GM19463 (cell line): ENCODE results near the gene RER1.
A peak's percentile ranks its signal among the peaks of the same experiment; 100 is the strongest.

Experiments used
- ATAC-seq: cut with Tn5 transposase; IDR thresholded peaks from one replicate; pipeline ENCODE4 v1.9.1; 2021; ENCODE audit warnings: mild to moderate bottlenecking, moderate library complexity; ENCODE audit not compliant: unreplicated experiment

The RER1 gene

DNA sequence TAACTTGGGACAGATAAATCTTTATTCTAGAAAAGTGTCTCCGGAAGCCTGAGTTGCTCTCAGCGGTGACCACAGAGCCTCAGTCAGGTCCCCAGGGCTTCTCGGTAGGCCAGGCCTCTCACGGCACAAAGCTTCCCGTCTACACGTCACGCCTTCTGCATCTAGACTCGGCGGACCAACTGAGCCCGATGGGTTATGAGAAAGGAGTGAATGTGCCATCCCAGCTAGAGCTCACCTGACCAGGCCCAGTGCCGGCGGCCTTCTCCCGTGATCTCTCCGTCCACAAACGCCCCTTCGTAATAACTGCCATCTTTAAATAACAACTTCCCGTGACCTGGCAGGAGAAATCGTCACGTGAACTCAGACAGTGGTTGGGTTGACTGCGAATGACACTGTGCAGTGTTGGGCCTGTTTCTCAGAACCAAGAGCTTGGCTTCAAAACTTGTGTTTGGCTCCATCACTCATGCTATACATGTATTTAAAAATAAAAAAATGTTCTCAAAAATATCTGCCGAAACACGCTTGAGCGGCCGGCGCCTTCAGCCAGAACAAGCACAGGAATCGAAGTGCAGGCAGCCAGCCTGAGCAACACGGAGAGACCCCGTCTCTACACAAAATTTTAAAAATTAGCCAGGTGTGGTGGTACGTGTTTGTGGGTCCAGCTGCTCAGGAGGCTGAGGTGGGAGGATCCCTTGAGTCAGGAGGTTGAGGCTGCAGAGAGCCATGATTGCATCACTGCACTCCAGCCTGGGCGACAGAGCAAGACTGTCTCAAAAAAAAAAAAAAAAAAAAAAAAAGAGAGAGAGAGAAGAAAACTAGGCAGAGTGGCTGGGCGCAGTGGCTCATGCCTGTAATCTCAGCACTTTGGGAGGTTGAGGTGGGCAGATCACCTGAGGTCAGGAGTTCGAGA, 3.4 kb upstream of the RER1 start:
- no peak for ATAC-seq

- ATAC-seq: no peak
Observed at GRCh38 chr1:2389644-2390043, 2.0 kb upstream of the RER1 start.

GRCh38 chr1:2391931-2392509, 379 bp downstream of the RER1 start:
- ATAC-seq: peak; percentile 14

GRCh38 chr1:2392686-2393085, 1.0 kb downstream of the RER1 start:
- ATAC-seq: no peak

GRCh38 chr1:2393471-2393877, 1.8 kb downstream of the RER1 start:
- no peak for ATAC-seq

GRCh38 chr1:2394220-2394619, 2.6 kb downstream of the RER1 start:
- ATAC-seq: no peak

DNA sequence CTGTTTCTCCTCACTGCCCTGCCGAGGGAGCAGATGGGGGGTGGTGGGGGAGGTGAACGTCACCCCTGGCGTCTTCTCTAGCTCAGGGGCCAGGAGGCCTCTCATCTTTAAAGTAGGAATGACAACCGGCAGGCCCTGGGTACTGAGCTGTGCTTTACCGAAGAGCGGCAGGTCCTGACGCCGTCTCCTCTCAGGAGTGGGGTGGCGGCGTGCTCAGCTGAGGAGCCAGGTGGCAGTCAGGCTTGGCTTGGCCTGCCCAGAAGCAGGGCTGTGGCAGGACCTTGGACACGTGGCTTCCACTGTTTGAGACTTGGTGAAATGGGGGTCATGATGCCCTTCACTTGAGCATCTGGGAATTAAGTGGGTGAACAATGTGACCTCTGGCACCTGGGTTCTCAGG, 3.1 kb downstream of the RER1 start:
- no peak for ATAC-seq

DNA sequence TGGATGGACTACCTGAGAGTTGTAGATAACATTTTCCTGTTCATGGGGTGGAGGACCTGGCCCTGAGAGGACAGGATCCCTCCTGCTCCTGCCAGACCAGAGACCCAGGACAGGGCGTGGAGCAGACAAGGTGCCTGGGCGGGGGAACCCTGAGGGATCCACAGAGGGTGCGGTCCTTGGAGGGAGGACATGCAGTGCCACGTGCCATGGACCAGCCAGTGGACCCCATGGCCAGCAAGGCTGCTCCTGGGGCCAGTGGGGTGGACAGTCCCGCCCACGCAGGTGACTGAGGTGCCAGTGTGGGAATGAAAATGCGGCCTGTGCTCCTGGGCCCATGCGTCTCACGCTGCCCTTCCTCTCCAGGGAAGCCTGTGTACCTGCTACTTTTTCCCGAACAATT, 3.6 kb downstream of the RER1 start:
- no peak for ATAC-seq

DNA sequence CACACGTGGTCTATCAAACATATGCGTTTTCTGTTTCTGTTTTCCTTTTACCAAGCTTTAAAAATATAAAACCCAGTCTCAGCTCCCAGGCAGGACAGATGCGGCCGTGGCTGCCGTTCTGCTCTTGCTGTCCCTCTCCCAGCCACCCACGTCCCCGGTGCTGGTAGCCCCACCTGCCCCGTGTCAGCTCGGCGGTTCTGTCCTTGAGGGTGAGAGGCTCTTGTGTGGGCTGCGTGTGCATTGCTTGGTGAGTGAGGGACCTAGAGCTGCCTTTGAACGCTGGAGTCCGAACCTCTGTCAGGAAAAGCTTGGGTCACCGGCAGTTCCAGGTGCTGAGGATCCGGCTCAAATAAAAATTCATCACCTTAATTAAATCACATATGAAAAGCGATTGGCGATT, 4.4 kb downstream of the RER1 start:
- no peak for ATAC-seq

DNA sequence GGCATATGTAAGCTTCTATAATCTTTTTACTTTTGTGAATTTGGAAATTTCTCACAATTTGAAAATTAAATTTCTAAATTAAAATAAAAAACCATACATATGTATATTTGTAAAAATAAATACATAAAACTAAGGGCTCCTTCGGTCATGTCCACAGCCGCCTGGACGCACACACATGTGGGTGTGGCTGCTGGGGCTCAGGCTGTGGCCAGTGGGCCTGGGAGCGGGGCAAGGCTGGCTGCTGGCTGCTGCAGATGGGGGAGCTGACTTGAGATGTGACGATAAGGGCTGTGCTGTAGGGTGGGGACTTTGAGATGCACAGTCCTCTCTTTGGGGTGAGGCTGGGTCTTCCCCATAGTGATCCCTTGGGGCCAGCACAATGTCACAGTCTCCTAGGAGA, 4.8 kb downstream of the RER1 start:
- ATAC-seq: no peak

DNA sequence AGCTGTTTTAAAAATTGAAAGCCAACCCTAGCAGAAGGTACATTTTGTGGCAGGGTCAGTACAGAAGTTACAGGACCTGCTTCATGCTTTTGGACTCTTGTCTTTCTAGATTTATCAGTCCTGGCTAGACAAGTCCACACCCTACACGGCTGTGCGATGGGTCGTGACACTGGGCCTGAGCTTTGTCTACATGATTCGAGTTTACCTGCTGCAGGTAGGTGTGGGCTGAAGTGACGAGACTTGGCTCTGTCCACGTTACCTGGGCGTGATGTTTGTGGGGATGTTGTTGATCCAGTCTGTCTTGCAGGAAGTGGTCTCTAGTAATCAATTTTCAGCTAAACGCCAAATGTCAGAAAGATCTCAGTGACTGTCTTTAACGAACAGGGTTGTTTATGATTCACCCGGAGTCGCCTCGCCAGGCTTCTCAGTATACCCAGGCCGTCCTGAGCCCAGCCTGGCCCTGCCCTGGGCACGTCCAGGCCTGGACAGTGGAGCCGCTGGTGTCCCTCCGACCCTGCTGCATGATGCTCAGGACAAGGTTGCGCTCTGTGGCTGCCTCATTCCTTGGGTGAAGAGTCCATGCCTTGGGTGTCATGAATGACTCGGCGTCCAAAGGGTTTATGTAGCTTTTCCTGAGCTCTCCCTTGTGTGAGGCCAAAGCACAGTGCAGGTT, 5.5 kb downstream of the RER1 start:
- no peak for ATAC-seq

DNA sequence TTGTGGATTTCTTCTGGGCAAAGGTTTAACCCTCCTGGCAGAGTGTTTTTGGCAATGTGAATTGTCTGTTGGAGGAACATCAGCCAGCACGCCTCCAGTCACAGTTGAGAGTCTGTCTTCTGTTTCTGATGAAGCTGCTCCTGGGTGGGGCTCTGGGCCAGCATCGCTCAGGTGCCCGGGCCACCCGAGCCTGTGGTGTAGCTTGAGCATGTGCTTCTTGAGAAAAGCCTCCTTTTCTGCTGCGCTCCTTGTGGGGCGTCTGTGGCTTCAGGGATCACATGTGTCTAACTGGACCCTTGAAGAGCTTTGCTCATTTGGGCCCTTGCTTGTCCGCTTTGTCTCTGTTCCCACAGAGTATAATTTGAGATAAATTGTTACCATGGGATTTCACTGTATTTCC, 7.2 kb downstream of the RER1 start:
- ATAC-seq: no peak

DNA sequence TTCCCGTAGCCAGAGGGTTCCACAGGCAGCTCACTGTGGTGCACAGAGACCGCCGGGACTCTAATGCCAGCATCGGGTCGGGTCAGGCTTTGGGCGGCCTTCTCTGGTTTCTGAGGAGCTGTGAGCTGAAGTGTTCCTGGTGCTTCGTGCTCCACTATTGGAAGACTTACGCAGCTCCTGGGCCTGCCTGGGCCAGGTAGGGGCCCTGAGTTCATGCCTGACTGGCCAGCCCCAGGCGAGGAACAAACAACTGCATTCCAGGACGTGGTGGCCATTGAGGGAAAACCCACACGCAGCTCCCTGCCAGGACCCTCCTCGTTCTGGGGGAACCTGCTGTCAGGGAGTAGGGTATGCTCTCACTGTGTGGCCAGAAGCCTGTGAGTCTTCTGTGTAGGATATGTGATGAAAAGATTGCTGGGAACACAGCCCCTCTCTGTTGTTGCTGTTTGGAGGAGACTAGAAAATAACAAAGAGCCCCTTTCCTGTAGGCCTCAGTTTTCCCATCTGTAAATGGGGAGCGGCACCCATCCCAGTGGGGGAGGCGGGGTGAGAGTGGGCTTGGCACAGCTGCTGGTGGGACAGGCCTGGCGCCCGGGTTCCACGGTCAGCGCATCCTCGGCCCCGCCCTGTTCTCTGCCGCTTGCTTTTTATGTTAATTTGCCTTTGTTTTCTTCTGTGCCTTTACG, 8.4 kb downstream of the RER1 start:
- no peak for ATAC-seq

- ATAC-seq: no peak
Observed at GRCh38 chr1:2400576-2400909, 8.9 kb downstream of the RER1 start.

DNA sequence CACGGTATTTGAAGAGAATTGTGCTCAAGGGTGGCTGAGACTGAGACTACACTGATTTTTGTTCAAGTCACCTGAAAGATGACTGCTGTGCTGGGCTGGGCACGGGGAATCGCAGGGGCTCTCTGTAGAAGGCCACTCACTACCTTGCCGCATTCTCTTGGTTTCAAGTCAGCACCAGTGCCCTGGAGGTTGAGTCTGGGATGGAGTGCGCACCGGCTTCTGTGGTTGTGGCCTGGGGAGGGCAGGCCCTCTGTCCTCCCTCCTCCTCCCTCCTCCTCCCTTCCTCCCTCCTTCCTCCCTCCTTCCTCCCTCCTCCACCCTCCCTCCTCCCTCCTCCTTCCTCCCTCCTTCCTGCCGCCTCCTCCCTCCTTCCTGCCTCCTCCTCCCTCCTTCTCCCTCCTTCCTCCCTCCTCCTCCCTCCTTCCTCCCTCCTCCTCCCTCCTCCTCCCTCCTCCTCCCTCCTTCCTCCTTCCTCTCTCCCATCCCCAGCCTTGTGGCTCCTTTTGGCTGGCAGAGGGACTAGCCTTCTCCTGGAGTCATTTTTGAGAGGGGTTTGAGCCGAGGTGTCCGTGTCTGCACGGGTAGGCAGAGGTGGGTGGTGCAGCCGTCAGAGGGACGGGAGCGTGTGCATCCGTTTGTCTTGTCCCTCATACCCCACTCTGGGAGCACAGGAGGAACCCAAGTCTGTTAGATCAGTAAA, 9.5 kb downstream of the RER1 start:
- no peak for ATAC-seq

- ATAC-seq: no peak
Observed at GRCh38 chr1:2402420-2402819, 10.8 kb downstream of the RER1 start.

- ATAC-seq: no peak
Observed at GRCh38 chr1:2403273-2403672, 11.6 kb downstream of the RER1 start.

- ATAC-seq: no peak
Observed at GRCh38 chr1:2404142-2404889, 12.7 kb downstream of the RER1 start.

GRCh38 chr1:2404890-2405511, 13.4 kb downstream of the RER1 start:
- ATAC-seq: no peak
